ENCODE measurements around the gene GRID1. TPM values are rescaled to one million over a fixed set of nuclear protein-coding genes. Genes with fewer than 3 reads are reported as not detected.

GRID1 gene
- total RNA-seq, 1 donor from 2014 or later = 1.4 TPM

DNA sequence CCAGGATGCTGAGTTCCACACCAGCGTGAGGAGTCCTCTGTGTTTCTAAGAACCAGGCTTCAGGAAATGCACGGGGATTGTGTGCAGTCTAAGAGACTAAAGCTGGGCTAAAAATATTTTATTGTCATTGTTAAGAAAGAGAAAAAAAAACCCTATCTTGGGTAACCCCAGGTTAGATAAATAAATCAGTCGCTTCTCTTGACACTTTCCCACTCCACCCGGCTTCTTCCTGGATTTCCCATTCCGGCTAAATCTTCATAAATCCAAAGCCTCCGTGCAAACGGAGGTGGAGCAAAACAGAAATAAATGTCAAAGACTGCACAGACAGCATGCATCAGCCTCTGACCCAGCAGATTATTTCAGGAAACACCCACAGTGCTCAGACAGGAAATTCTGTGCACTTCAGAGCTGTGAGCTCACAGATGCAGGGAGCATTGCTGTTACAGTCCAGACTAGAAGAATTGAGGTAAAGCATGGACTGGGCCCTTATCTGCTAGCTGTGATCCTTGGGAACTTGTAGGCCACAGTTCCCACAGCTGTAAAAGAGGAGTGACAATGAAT is 44.8 kb upstream of the GRID1 start:
- Histone ChIP-seq H3K27ac (peak overlapping the region; percentile 79), H3K4me1 (peaks cover 7 to 27% of the 10 kb centered on the region in 2 donors), H3K9me3 (peaks cover 0 to 4% of the 10 kb centered on the region in 2 donors), H3K27me3 (no peaks in the 10 kb centered on the region), H3K4me3 (peak overlapping the region in 1 of 2 donors; percentile 2), H3K36me3 (no peaks in the 10 kb centered on the region)
- no peak for DNase-seq (ENCODE audit: low spot score in 2 of 2)
- TF ChIP-seq, protein P1, sequence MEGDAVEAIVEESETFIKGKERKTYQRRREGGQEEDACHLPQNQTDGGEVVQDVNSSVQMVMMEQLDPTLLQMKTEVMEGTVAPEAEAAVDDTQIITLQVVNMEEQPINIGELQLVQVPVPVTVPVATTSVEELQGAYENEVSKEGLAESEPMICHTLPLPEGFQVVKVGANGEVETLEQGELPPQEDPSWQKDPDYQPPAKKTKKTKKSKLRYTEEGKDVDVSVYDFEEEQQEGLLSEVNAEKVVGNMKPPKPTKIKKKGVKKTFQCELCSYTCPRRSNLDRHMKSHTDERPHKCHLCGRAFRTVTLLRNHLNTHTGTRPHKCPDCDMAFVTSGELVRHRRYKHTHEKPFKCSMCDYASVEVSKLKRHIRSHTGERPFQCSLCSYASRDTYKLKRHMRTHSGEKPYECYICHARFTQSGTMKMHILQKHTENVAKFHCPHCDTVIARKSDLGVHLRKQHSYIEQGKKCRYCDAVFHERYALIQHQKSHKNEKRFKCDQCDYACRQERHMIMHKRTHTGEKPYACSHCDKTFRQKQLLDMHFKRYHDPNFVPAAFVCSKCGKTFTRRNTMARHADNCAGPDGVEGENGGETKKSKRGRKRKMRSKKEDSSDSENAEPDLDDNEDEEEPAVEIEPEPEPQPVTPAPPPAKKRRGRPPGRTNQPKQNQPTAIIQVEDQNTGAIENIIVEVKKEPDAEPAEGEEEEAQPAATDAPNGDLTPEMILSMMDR (IDR thresholded peaks at IDR 0.05) = no peak
- intact Hi-C loops (cut with DNase I) = loop anchor here (5.0 kb wide), 1 partner anchor 226 kb away; no protein-coding TSS in a partner anchor

DNA sequence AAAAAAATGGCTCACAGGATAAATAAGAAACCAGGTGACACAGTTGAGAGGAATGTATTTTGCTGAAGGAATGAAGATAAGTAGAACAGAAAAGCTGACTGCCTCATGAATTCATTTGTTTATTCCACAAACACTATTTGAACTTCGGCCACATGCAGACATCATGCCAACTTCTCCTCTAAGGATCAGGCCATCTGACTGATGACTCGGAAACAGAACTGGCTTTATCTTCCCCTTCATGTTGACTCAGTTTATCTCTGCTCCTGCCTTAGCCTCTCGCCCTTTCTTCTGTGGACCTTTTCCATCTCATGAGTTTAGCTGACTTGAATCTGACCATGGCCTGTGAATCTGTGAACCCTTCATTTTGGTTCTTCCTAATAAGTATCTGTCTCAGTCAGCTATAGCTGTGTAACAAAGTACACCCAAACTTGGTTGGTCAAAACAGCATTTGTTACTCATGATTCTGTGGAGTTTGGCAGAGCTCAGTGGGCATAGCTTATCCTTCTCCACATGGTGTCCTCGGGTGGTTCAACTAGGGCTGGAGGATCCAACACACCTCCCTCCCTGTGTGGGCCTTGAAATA is 44.0 kb upstream of the GRID1 start:
- no peaks in the 10 kb centered on the region for H3K36me3 ChIP-seq
- intact Hi-C loops (cut with DNase I) = loop anchor here (5.0 kb wide), 1 partner anchor 227 kb away; no protein-coding TSS in a partner anchor
- peak overlapping the region; percentile 79 for H3K27ac ChIP-seq
- TF ChIP-seq, protein P1 (IDR thresholded peaks at IDR 0.05) = no peak
- peaks cover 0 to 4% of the 10 kb centered on the region in 2 donors for H3K9me3 ChIP-seq
- no peak overlapping the region for H3K4me3 ChIP-seq
- peaks cover 7 to 27% of the 10 kb centered on the region in 2 donors for H3K4me1 ChIP-seq
- no peak for DNase-seq (ENCODE audit: low spot score in 2 of 2)
- H3K27me3 ChIP-seq = no peaks in the 10 kb centered on the region

DNA sequence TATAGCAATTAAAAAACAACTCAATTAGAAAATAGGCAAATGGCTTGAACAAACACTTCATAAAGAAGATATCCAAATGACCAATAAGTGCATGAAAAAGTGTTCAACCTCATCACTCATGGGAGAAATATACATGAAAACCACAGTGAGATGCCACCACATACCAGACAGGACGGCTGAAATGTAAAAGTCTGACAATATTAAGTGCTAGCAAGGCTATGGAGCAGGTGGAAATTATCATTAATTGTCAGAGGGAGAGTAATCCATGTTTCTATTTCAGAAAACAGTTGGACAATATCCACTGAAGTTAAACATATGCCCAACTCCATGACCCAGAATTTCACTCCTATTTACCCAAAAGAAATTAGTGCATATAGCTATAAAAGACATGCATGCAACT is 42.6 kb upstream of the GRID1 start:
- no peak for DNase-seq (ENCODE audit: low spot score in 2 of 2)
- no peaks in the 10 kb centered on the region for H3K36me3 ChIP-seq
- intact Hi-C loops (cut with DNase I) = no loop called here

DNA sequence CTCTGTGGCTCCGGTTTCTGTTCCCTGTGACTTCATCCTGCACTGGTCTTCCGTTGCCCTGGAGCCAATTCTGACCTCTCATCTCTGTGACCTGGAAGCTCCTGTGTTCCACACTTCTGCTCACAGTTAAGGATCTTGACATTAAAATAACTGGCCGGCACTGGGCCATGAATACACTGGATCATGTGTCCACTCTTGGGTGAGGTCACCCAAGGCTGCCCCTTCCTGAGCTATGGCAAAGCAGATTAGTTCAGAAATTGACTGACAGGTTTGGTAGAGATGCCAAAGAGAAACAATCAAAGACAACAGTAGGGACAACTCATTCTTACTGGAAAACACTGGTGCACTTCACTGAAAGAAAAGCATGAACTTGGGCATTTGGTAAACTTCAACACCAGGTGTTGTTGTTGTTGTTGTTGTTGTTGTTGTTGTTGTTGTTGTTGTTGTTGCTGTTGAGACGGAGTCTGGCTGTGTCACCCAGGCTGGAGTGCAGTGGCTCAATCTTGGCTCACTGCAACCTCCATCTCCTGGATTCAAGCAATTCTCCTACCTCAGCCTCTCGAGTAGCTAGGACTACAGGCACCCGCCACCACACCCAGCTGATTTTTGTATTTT is 36.7 kb upstream of the GRID1 start:
- TF ChIP-seq, protein P1 (IDR thresholded peaks at IDR 0.05) = no peak
- Histone ChIP-seq H3K27me3 (no peaks in the 10 kb centered on the region), H3K9me3 (no peaks in the 10 kb centered on the region), H3K4me3 (peak overlapping the region in 1 of 2 donors; percentile 92), H3K27ac (peak overlapping the region in 1 of 2 donors; percentile 96), H3K4me1 (peaks cover 10 to 16% of the 10 kb centered on the region in 2 donors), H3K36me3 (no peaks in the 10 kb centered on the region)
- intact Hi-C loops (cut with DNase I) = loop anchor here (5.0 kb wide), 2 partner anchors 34 to 269 kb away; no protein-coding TSS in a partner anchor
- DNase-seq (ENCODE audit: low spot score in 2 of 2) = no peak

More for the DNA sequence above, 42.6 kb upstream of the GRID1 start:
- no peaks in the 10 kb centered on the region for H3K27me3 ChIP-seq
- no peak overlapping the region for H3K4me3 ChIP-seq
- TF ChIP-seq, protein P1 (IDR thresholded peaks at IDR 0.05) = no peak
- H3K27ac ChIP-seq = no peak overlapping the region
- peaks cover 0 to 4% of the 10 kb centered on the region in 2 donors for H3K9me3 ChIP-seq
- peaks cover 7 to 27% of the 10 kb centered on the region in 2 donors for H3K4me1 ChIP-seq

DNA sequence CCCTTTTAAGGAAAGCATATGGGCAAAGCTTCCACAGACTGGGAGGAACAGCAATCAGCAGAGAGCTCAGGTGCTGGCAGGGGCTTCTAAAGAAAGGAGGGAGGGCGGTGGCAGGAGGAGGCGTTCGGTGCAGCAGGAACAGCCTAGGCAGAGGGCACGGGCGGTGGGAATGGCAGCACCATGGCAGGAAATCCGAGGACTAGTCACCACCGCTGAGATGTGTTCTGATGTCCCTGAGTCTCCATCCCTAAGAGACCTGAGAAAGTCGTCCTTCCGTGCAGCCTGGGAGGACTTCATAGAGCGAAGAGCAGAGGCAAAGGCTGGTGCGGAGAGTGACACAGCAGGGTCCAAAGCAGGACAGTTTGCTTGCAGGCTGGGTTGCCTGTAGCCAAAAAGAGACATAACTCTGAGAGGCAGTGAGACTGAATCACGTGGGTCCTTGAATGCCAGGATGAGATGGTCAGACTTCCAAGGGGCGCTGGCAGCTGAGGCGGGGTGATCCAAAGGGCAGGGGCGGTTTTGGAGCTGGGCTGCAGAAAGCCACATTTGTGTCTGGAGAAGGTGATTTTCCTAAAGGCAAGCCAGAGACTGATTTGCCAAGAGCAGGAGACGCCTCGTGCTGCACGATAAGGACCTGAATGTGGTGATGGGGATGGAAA is 35.8 kb upstream of the GRID1 start:
- Histone ChIP-seq H3K36me3 (no peaks in the 10 kb centered on the region), H3K4me3 (peak overlapping the region in 1 of 2 donors; percentile 92), H3K9me3 (no peaks in the 10 kb centered on the region), H3K4me1 (peaks cover 10 to 16% of the 10 kb centered on the region in 2 donors), H3K27ac (peak overlapping the region; percentile 90 to 96), H3K27me3 (no peaks in the 10 kb centered on the region)
- TF ChIP-seq, protein P1 (IDR thresholded peaks at IDR 0.05) = no peak
- intact Hi-C loops (cut with DNase I) = loop anchor here (5.0 kb wide), 2 partner anchors 35 to 270 kb away; no protein-coding TSS in a partner anchor
- peak in 1 of 2 donors; percentile 69 for DNase-seq (ENCODE audit: low spot score in 2 of 2)
